ENCODE data around the gene PPP2R2C. TPM values are rescaled to one million over a fixed set of nuclear protein-coding genes. Genes with fewer than 3 reads are reported as not detected.

The PPP2R2C gene
- total and polyA plus RNA-seq, 2 experiments from 2014 or later: 1.3 to 9.2 TPM

GRCh38 chr4:6332042-6332668 is 140.3 kb downstream of the PPP2R2C start:
- Histone ChIP-seq H3K79me2 (replicated peaks; ENCODE audit: insufficient read depth) (no peaks in the 10 kb centered on the region), H3K27ac (ENCODE audit: low read depth) (no peak overlapping the region), H3F3A (replicated peaks; ENCODE audit: low read depth) (no peaks in the 10 kb centered on the region), H3K4me2 (no peak overlapping the region), H4K20me1 (replicated peaks; ENCODE audit: insufficient read depth) (no peaks in the 10 kb centered on the region), H3K27me3 (ENCODE audit: insufficient read depth) (no peaks in the 10 kb centered on the region), H2AFZ (no peak overlapping the region), H3K36me3 (ENCODE audit: insufficient read depth) (no peaks in the 10 kb centered on the region), H3K9me2 (ENCODE audit: insufficient read depth) (no peaks in the 10 kb centered on the region), H3K4me1 (ENCODE audit: insufficient read depth) (peaks cover under 1% of the 10 kb centered on the region; the same call in 1 of the 2 replicates), H3K4me3 (no peak overlapping the region)
- ATAC-seq (peak; percentile 62), DNase-seq (ENCODE audit: low spot score) (peak; percentile 66)
- H3K4me3 Mint-ChIP-seq: no peak overlapping the region
- peaks cover 26% of the 10 kb centered on the region; the same call in 2 of the 3 replicates for H3K9me3 Mint-ChIP-seq
- no peak overlapping the region for H3K27ac Mint-ChIP-seq
- TF ChIP-seq NANOG (IDR thresholded peaks at IDR 0.05; ENCODE audit: borderline replicate concordance) (no peak), EZH2phosphoT487 (IDR thresholded peaks at IDR 0.05; ENCODE audit: unreplicated experiment) (no peak), CTCF (conservative IDR thresholded peaks at IDR 0.05; ENCODE audit: low read depth in 2 of 2) (peak; percentile 68 to 91), ZNF331 (CRISPR knock-in tag; IDR thresholded peaks at IDR 0.05; ENCODE audit: low read depth) (no peak), ZNF114 (CRISPR knock-in tag; IDR thresholded peaks at IDR 0.05) (no peak), CREB1 (CRISPR knock-in tag; IDR thresholded peaks at IDR 0.05; ENCODE audit: low read depth) (no peak)
- H3K27me3 Mint-ChIP-seq (ENCODE audit: insufficient read depth, low read depth, poor library complexity): peaks cover 13% of the 10 kb centered on the region
- peaks cover 13% of the 10 kb centered on the region; the same call in 2 of the 3 replicates for H3K36me3 Mint-ChIP-seq (ENCODE audit: low read depth)
- H3K4me1 Mint-ChIP-seq: peaks cover 4% of the 10 kb centered on the region; the same call in 2 of the 3 replicates

- ATAC-seq (no peak), DNase-seq (ENCODE audit: low spot score) (no peak)
- no peaks in the 10 kb centered on the region for H3K9me2 ChIP-seq (ENCODE audit: insufficient read depth)
- no peak overlapping the region for H3K27ac ChIP-seq (ENCODE audit: low read depth)
- H3K4me1 Mint-ChIP-seq: 0 out of 3 replicates have a peak, but pooled peaks cover 2% of the 10 kb centered on the region
- H3K9me3 Mint-ChIP-seq: peaks cover 26% of the 10 kb centered on the region; the same call in 2 of the 3 replicates
- H3K4me3 ChIP-seq: no peak overlapping the region
- H3K4me3 Mint-ChIP-seq: no peak overlapping the region
- H3K79me2 ChIP-seq (replicated peaks; ENCODE audit: insufficient read depth): no peaks in the 10 kb centered on the region
- peaks cover 13% of the 10 kb centered on the region for H3K27me3 Mint-ChIP-seq (ENCODE audit: insufficient read depth, low read depth, poor library complexity)
- no peaks in the 10 kb centered on the region for H3K27me3 ChIP-seq (ENCODE audit: insufficient read depth)
- no peaks in the 10 kb centered on the region for H3K4me1 ChIP-seq (ENCODE audit: insufficient read depth)
- H3F3A ChIP-seq (replicated peaks; ENCODE audit: low read depth): no peaks in the 10 kb centered on the region
- H3K36me3 ChIP-seq (ENCODE audit: insufficient read depth): no peaks in the 10 kb centered on the region
- H2AFZ ChIP-seq: no peak overlapping the region
- H3K36me3 Mint-ChIP-seq (ENCODE audit: low read depth): peaks cover 13% of the 10 kb centered on the region; the same call in 2 of the 3 replicates
- no peak overlapping the region for H3K4me2 ChIP-seq
- H3K27ac Mint-ChIP-seq: no peak overlapping the region
- H4K20me1 ChIP-seq (replicated peaks; ENCODE audit: insufficient read depth): no peaks in the 10 kb centered on the region
- no peak for TF ChIP-seq CREB1 (CRISPR knock-in tag; IDR thresholded peaks at IDR 0.05; ENCODE audit: low read depth)
- TF ChIP-seq NANOG (IDR thresholded peaks at IDR 0.05; ENCODE audit: borderline replicate concordance): no peak
- no peak for TF ChIP-seq ZNF462 (CRISPR knock-in tag; IDR thresholded peaks at IDR 0.05)
- TF ChIP-seq POLR2AphosphoS5 (IDR thresholded peaks at IDR 0.05; ENCODE audit: low read depth): no peak
- no peak for TF ChIP-seq EZH2 (IDR thresholded peaks at IDR 0.05; ENCODE audit: low read depth, unreplicated experiment)
- no peak for TF ChIP-seq CTCF (conservative IDR thresholded peaks at IDR 0.05; ENCODE audit: low read depth in 2 of 2)
- no peak for TF ChIP-seq ZNF114 (CRISPR knock-in tag; IDR thresholded peaks at IDR 0.05)
- no peak for TF ChIP-seq JUNB (IDR thresholded peaks at IDR 0.05; ENCODE audit: unreplicated experiment)
- no peak for TF ChIP-seq STAT1 (IDR thresholded peaks at IDR 0.05; ENCODE audit: unreplicated experiment)
Measured at GRCh38 chr4:6331468-6331867, 140.9 kb downstream of the PPP2R2C start.

Data from GM23338 (cell line).